OCI-LY3 (cell line): Measurements from ENCODE around the gene PDE10A.

ENCODE experiments used
- H2AFZ ChIP-seq: fragments of 200-600, 300-600 bp; shearing (Covaris generic); 2 replicates; pipeline ENCODE4 v1.6.0; 2014; ENCODE audit warnings: antibody characterized with exemption, low read depth, low read length
- H3K27ac ChIP-seq: fragments of 200-600, 300-600 bp; sonication (generic); 2 replicates; pipeline ENCODE4 v1.5.1; 2014; ENCODE audit warnings: mild to moderate bottlenecking, low read length, moderate library complexity, mixed read lengths
- H3K27me3 ChIP-seq: fragments of 200-600, 300-600 bp; sonication (generic); 2 replicates; pipeline ENCODE4 v1.6.1; 2014; ENCODE audit warnings: low read depth, low read length, mixed read lengths
- H3K36me3 ChIP-seq: fragments of 200-600, 300-600 bp; sonication (generic); replicated peaks from 2 replicates; pipeline ENCODE3; 2014; ENCODE audit warnings: low read depth, low read length, mixed read lengths
- H3K4me1 ChIP-seq: fragments of 300-600, 200-600 bp; sonication (generic); 2 replicates; pipeline ENCODE4 v1.6.1; 2014; ENCODE audit warnings: low read length, mixed read lengths
- H3K4me2 ChIP-seq: fragments of 200-600, 300-600 bp; sonication (generic); 2 replicates; pipeline ENCODE4 v1.6.1; 2014; ENCODE audit warnings: low read length, mixed read lengths
- H3K4me3 ChIP-seq: fragments of 300-600, 200-600 bp; sonication (generic); 2 replicates; pipeline ENCODE4 v1.5.1; 2014; ENCODE audit warnings: antibody characterized with exemption, mild to moderate bottlenecking, low read length, moderate library complexity
- H3K79me2 ChIP-seq: fragments of 300-600, 200-600 bp; shearing (Covaris generic); 2 replicates; pipeline ENCODE4 v1.6.1; 2014; ENCODE audit warnings: mild to moderate bottlenecking, low read length, mixed read lengths
- H3K9ac ChIP-seq: fragments of 300-600, 200-600 bp; shearing (Covaris generic); 2 replicates; pipeline ENCODE4 v1.6.0; 2014; ENCODE audit warnings: mild to moderate bottlenecking, low read length, moderate library complexity
- H3K9me3 ChIP-seq: fragments of 200-600, 300-600 bp; shearing (Covaris generic); 2 replicates; pipeline ENCODE4 v1.6.1; 2014; ENCODE audit warnings: low read length, mixed read lengths; ENCODE audit not compliant: insufficient read depth
- H4K20me1 ChIP-seq: fragments of 200-600, 300-600 bp; sonication (generic); 2 replicates; pipeline ENCODE4 v1.6.1; 2016; ENCODE audit warnings: low read length, mixed read lengths; ENCODE audit not compliant: insufficient read depth
- EZH2phosphoT487 ChIP-seq: fragments of 200-600 bp; shearing (Covaris generic); IDR thresholded peaks from 2 replicates; pipeline ENCODE4 v1.6.1; 2018; ENCODE audit warnings: antibody characterized with exemption, mixed run types, low read depth
- TF ChIP-seq, protein P1 (sequence below): fragments of 200-600, 300-600 bp; sonication (generic); IDR thresholded peaks from 2 replicates; pipeline ENCODE4 v1.5.1; 2014; ENCODE audit warnings: antibody characterized with exemption, low read length, low read depth

The PDE10A gene

GRCh38 chr6:165458134-165458533 lies 204.9 kb downstream of the PDE10A start:
- no peaks in the 10 kb centered on the region for H3K27me3 ChIP-seq
- TF ChIP-seq, protein P1, sequence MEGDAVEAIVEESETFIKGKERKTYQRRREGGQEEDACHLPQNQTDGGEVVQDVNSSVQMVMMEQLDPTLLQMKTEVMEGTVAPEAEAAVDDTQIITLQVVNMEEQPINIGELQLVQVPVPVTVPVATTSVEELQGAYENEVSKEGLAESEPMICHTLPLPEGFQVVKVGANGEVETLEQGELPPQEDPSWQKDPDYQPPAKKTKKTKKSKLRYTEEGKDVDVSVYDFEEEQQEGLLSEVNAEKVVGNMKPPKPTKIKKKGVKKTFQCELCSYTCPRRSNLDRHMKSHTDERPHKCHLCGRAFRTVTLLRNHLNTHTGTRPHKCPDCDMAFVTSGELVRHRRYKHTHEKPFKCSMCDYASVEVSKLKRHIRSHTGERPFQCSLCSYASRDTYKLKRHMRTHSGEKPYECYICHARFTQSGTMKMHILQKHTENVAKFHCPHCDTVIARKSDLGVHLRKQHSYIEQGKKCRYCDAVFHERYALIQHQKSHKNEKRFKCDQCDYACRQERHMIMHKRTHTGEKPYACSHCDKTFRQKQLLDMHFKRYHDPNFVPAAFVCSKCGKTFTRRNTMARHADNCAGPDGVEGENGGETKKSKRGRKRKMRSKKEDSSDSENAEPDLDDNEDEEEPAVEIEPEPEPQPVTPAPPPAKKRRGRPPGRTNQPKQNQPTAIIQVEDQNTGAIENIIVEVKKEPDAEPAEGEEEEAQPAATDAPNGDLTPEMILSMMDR = no peak
- TF ChIP-seq EZH2phosphoT487 = no peak
- H3K36me3 ChIP-seq = no peaks in the 10 kb centered on the region
- no peaks in the 10 kb centered on the region for H3K4me1 ChIP-seq
- no peak overlapping the region for H3K4me2 ChIP-seq
- no peaks in the 10 kb centered on the region for H3K79me2 ChIP-seq
- H3K9ac ChIP-seq = no peak overlapping the region
- H3K4me3 ChIP-seq = no peak overlapping the region
- H3K9me3 ChIP-seq = no peaks in the 10 kb centered on the region
- H2AFZ ChIP-seq = no peak overlapping the region
- no peak overlapping the region for H3K27ac ChIP-seq
- no peaks in the 10 kb centered on the region for H4K20me1 ChIP-seq

DNA sequence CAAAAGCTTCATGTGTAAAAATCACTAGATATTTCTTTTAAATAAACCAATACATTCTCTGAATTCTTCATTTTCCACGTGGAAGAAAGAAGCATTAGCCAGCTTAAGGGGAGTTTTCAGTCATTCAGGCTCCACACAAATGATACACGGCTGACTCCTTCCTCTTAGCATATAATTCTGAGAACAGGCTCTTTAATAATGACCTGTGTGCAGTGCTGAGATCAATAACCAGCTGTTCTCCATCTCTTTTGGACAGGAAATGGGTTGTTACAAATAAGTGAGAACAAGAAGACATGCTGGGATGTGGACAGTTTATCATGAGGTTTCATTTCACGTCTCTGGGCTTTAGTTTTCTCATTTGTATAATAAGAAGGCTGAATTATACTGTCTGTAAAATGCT lies 206.8 kb downstream of the PDE10A start:
- H3K9me3 ChIP-seq = no peaks in the 10 kb centered on the region
- no peaks in the 10 kb centered on the region for H3K79me2 ChIP-seq
- H3K4me1 ChIP-seq = no peaks in the 10 kb centered on the region
- TF ChIP-seq EZH2phosphoT487 = no peak
- TF ChIP-seq, protein P1 = no peak
- no peak overlapping the region for H3K4me3 ChIP-seq
- H3K27ac ChIP-seq = no peak overlapping the region
- no peaks in the 10 kb centered on the region for H4K20me1 ChIP-seq
- no peak overlapping the region for H2AFZ ChIP-seq
- no peaks in the 10 kb centered on the region for H3K27me3 ChIP-seq
- H3K9ac ChIP-seq = no peak overlapping the region
- no peak overlapping the region for H3K4me2 ChIP-seq
- no peaks in the 10 kb centered on the region for H3K36me3 ChIP-seq

DNA sequence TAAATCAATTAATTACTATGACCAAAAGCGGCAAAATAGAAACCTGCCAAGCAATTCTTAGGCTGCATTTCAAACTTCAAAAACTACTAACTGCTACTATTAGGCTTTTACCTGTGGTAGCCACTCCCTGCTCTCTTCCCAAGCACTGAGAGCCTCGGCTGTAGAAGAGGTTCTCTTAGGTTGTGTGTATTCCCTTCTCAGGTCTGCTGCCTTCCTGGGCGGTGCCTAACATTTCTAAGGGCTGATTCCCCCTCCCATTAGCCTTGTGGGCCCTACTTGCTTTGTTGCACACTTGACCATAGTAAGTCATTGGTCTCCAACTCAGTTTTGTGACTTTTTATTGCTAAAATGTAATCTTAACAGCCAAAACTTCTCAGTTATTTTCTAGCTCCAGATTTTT lies 207.6 kb downstream of the PDE10A start:
- Histone ChIP-seq H3K27me3 (no peaks in the 10 kb centered on the region), H3K9ac (no peak overlapping the region), H3K27ac (no peak overlapping the region), H2AFZ (no peak overlapping the region), H3K4me1 (no peaks in the 10 kb centered on the region), H3K4me2 (no peak overlapping the region), H3K79me2 (no peaks in the 10 kb centered on the region), H3K9me3 (no peaks in the 10 kb centered on the region), H4K20me1 (no peaks in the 10 kb centered on the region), H3K4me3 (no peak overlapping the region), H3K36me3 (no peaks in the 10 kb centered on the region)
- TF ChIP-seq EZH2phosphoT487 = no peak
- TF ChIP-seq, protein P1 = no peak

- Histone ChIP-seq H3K9me3 (no peaks in the 10 kb centered on the region), H3K4me2 (no peak overlapping the region), H3K4me3 (no peak overlapping the region), H3K4me1 (no peaks in the 10 kb centered on the region), H3K9ac (no peak overlapping the region), H3K27me3 (no peaks in the 10 kb centered on the region), H2AFZ (no peak overlapping the region), H4K20me1 (no peaks in the 10 kb centered on the region), H3K27ac (no peak overlapping the region), H3K36me3 (no peaks in the 10 kb centered on the region), H3K79me2 (no peaks in the 10 kb centered on the region)
- TF ChIP-seq, protein P1 = no peak
These were observed 209.6 kb downstream of the PDE10A start for GRCh38 chr6:165453395-165453794.
